Activated T-cell treated with anti-CD3 and anti-CD28 coated beads, Interleukin-2, amount 50 U/mL, for 4 hours (primary cell): ENCODE data around the gene GRM6. TPM values are rescaled to one million over a fixed set of nuclear protein-coding genes. Genes with fewer than 3 reads are reported as not detected.

Experiments
- ATAC-seq, 2 donors: fragments of 200-7000 bp; cut with Tn5 transposase; one replicate each; pipeline ENCODE4 v1.10.0; 2021
- DNase-seq: peaks from one replicate; pipeline ENCODE4 v3.0.0-alpha.2; 2020
- H3K27me3 Mint-ChIP-seq: one replicate; pipeline ENCODE4 v1.8.0; 2021; ENCODE audit warnings: low read depth, mixed read lengths
- H3K36me3 Mint-ChIP-seq: one replicate; pipeline ENCODE4 v1.8.0; 2022; ENCODE audit warnings: mixed read lengths; ENCODE audit not compliant: insufficient read depth
- H3K4me1 Mint-ChIP-seq: one replicate; pipeline ENCODE4 v1.8.0; 2021; ENCODE audit warnings: low read depth, mixed read lengths
- H3K4me3 Mint-ChIP-seq: one replicate; pipeline ENCODE4 v1.8.0; 2021; ENCODE audit warnings: mild to moderate bottlenecking, moderate library complexity, mixed read lengths
- H3K9me3 Mint-ChIP-seq: one replicate; pipeline ENCODE4 v1.8.0; 2021; ENCODE audit warnings: mixed read lengths
- total RNA-seq, 3 donors: library from RNA; stranded (reverse); gene quantifications; one replicate each; pipeline ENCODE4 v1.2.1, GENCODE V29; 2021

The GRM6 gene
- not detected for total RNA-seq

GRCh38 chr5:178994580-178995340 lies at the start of gene GRM6:
Gene GRM6, minus strand, starts transcription at chr5:178995320. Its CDS starts 376 bp downstream, at chr5:178994944.
- H3K27me3 Mint-ChIP-seq = peaks cover 40% of the 10 kb centered on the region
- ATAC-seq = no peak

GRCh38 chr5:179044765-179045164 lies 49.6 kb upstream of the GRM6 start:
- Mint-ChIP-seq H3K9me3 (peaks cover 45% of the 10 kb centered on the region), H3K4me1 (no peaks in the 10 kb centered on the region), H3K4me3 (no peak overlapping the region), H3K27me3 (no peaks in the 10 kb centered on the region), H3K36me3 (no peaks in the 10 kb centered on the region)
- DNase-seq (no peak), ATAC-seq (no peak)

More at GRCh38 chr5:178994580-178995340, at the start of gene GRM6:
- H3K36me3 Mint-ChIP-seq = no peaks in the 10 kb centered on the region
- no peak within 1 kb of the TSS for H3K4me3 Mint-ChIP-seq
- H3K4me1 Mint-ChIP-seq = peaks cover 3% of the 10 kb centered on the region
- H3K9me3 Mint-ChIP-seq = peaks cover under 1% of the 10 kb centered on the region
- no peak for DNase-seq

GRCh38 chr5:179033004-179033580 lies 38.0 kb upstream of the GRM6 start:
- no peak overlapping the region for H3K4me3 Mint-ChIP-seq
- no peak for ATAC-seq
- DNase-seq = no peak
- peaks cover 56% of the 10 kb centered on the region for H3K36me3 Mint-ChIP-seq
- H3K9me3 Mint-ChIP-seq = peaks cover 82% of the 10 kb centered on the region
- no peaks in the 10 kb centered on the region for H3K27me3 Mint-ChIP-seq
- H3K4me1 Mint-ChIP-seq = no peaks in the 10 kb centered on the region

GRCh38 chr5:179023528-179024189 lies 28.5 kb upstream of the GRM6 start, which contains the start of gene ZNF879:
Gene ZNF879, plus strand, starts transcription at chr5:179023804. Its CDS starts 1,201 bp downstream, at chr5:179025005.
- peak within 1 kb of the TSS; percentile 94 for H3K4me3 Mint-ChIP-seq
- H3K36me3 Mint-ChIP-seq = peaks cover 23% of the 10 kb centered on the region
- H3K27me3 Mint-ChIP-seq = peaks cover 2% of the 10 kb centered on the region
- DNase-seq (peak; percentile 92), ATAC-seq (peak; percentile 97)
- peaks cover 20% of the 10 kb centered on the region for H3K9me3 Mint-ChIP-seq
- H3K4me1 Mint-ChIP-seq = peaks cover 11% of the 10 kb centered on the region

GRCh38 chr5:179008667-179009066 lies 13.5 kb upstream of the GRM6 start:
- H3K27me3 Mint-ChIP-seq = no peaks in the 10 kb centered on the region
- peaks cover 47% of the 10 kb centered on the region for H3K9me3 Mint-ChIP-seq
- no peak for ATAC-seq
- no peak overlapping the region for H3K4me3 Mint-ChIP-seq
- no peak for DNase-seq
- H3K36me3 Mint-ChIP-seq = no peaks in the 10 kb centered on the region
- no peaks in the 10 kb centered on the region for H3K4me1 Mint-ChIP-seq

GRCh38 chr5:179006564-179006963 lies 11.4 kb upstream of the GRM6 start:
- H3K27me3 Mint-ChIP-seq = peaks cover 8% of the 10 kb centered on the region
- peaks cover 36% of the 10 kb centered on the region for H3K9me3 Mint-ChIP-seq
- no peak for ATAC-seq
- no peak overlapping the region for H3K4me3 Mint-ChIP-seq
- H3K4me1 Mint-ChIP-seq = no peaks in the 10 kb centered on the region
- no peaks in the 10 kb centered on the region for H3K36me3 Mint-ChIP-seq
- DNase-seq = no peak

GRCh38 chr5:178998441-178998840 lies 3.3 kb upstream of the GRM6 start:
- Mint-ChIP-seq H3K4me3 (no peak overlapping the region), H3K27me3 (peaks cover 34% of the 10 kb centered on the region), H3K9me3 (no peaks in the 10 kb centered on the region), H3K36me3 (no peaks in the 10 kb centered on the region), H3K4me1 (peaks cover 3% of the 10 kb centered on the region)
- ATAC-seq (no peak), DNase-seq (no peak)

- Mint-ChIP-seq H3K36me3 (no peaks in the 10 kb centered on the region), H3K27me3 (peaks cover 42% of the 10 kb centered on the region), H3K4me1 (peaks cover 3% of the 10 kb centered on the region), H3K4me3 (no peak overlapping the region), H3K9me3 (no peaks in the 10 kb centered on the region)
- DNase-seq = no peak
- ATAC-seq = no peak
Observed at GRCh38 chr5:178997191-178997590, 2.1 kb upstream of the GRM6 start.

GRCh38 chr5:178996156-178996555 lies 1.0 kb upstream of the GRM6 start:
- Mint-ChIP-seq H3K27me3 (peaks cover 46% of the 10 kb centered on the region), H3K4me3 (no peak overlapping the region), H3K4me1 (peaks cover 3% of the 10 kb centered on the region), H3K9me3 (no peaks in the 10 kb centered on the region), H3K36me3 (no peaks in the 10 kb centered on the region)
- ATAC-seq = no peak
- no peak for DNase-seq

GRCh38 chr5:178995341-178995690 lies 196 bp upstream of the GRM6 start:
- ATAC-seq (no peak), DNase-seq (no peak)
- peaks cover 44% of the 10 kb centered on the region for H3K27me3 Mint-ChIP-seq
- no peaks in the 10 kb centered on the region for H3K9me3 Mint-ChIP-seq
- H3K4me1 Mint-ChIP-seq = peaks cover 3% of the 10 kb centered on the region
- H3K4me3 Mint-ChIP-seq = no peak overlapping the region
- no peaks in the 10 kb centered on the region for H3K36me3 Mint-ChIP-seq

GRCh38 chr5:178993955-178994579 lies 1.1 kb downstream of the GRM6 start:
- Mint-ChIP-seq H3K4me1 (peaks cover 3% of the 10 kb centered on the region), H3K4me3 (no peak overlapping the region)
- ATAC-seq = no peak

GRCh38 chr5:178993236-178993765 lies 1.8 kb downstream of the GRM6 start:
- peaks cover 5% of the 10 kb centered on the region for H3K9me3 Mint-ChIP-seq
- H3K36me3 Mint-ChIP-seq = no peaks in the 10 kb centered on the region
- no peak for ATAC-seq
- H3K4me3 Mint-ChIP-seq = no peak overlapping the region
- peaks cover 37% of the 10 kb centered on the region for H3K27me3 Mint-ChIP-seq
- no peak for DNase-seq
- peaks cover 3% of the 10 kb centered on the region for H3K4me1 Mint-ChIP-seq

More at GRCh38 chr5:178993955-178994579, 1.1 kb downstream of the GRM6 start:
- no peaks in the 10 kb centered on the region for H3K36me3 Mint-ChIP-seq
- peaks cover 40% of the 10 kb centered on the region for H3K27me3 Mint-ChIP-seq
- H3K9me3 Mint-ChIP-seq = peaks cover 5% of the 10 kb centered on the region
- no peak for DNase-seq

GRCh38 chr5:178992291-178992895 lies 2.7 kb downstream of the GRM6 start:
- no peak for ATAC-seq
- no peak overlapping the region for H3K4me3 Mint-ChIP-seq
- peaks cover 10% of the 10 kb centered on the region for H3K9me3 Mint-ChIP-seq
- H3K36me3 Mint-ChIP-seq = no peaks in the 10 kb centered on the region
- DNase-seq = no peak
- H3K4me1 Mint-ChIP-seq = peaks cover 3% of the 10 kb centered on the region
- peaks cover 37% of the 10 kb centered on the region for H3K27me3 Mint-ChIP-seq
